ENCODE measurements around the gene PLCB3. TPM values are rescaled to one million over a fixed set of nuclear protein-coding genes. Genes with fewer than 3 reads are reported as not detected.

The PLCB3 gene
- total and polyA plus RNA-seq, 2 of the 13 experiments (the other 11 are each of a cell fraction or from before 2014, with no cell fraction given) = 7.5 to 13.8 TPM

DNA sequence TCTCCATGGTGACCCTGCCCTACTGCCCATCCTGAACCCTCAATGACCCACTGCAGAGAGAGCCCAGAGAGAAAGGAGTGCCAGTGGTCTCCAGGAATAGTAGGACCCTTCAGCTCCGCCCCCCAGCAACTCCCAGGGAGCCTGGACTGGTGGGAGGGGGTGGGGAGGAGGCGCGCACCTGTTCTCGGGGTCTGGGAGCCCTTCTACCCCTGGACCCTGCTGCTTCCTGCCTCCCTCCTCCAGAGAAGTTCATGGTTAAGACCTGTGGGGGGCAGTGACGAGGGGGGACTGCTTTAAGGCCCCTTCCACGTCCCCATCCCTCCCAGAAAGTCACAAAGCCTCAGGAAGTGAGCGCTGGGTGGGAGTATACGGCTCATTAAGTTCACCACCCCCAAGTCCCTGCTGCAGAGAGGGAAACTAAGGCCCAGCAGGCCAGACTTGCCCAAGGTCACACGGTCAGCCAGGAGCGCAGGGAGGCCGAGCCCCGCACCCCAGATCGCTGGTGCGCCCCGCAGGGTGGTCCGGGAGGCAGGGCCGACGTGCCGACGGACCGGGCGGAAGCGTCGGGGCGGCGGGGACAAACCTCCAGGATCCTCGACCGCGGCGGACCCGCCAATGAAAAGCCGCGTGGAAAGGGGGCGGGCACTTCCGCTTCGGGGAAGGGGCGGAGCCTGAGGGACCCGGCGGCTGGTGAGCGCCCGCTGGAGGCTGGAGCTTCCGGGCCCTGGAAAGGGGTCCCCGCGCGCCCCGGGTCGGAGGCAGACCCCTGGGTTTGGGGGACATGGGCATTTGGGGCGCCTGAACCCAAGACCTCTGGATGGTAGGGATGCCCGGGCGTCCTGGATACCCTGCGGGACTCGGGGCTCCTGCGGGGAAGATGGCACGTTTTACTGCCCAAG lies 25.5 kb upstream of the PLCB3 start, which contains the start of the genes NUDT22 and TRPT1:
NUDT22 (plus strand) TSS at position 667 of the 899 bp plus-strand sequence. CDS start 379 bp downstream, outside the sequence.
TRPT1 (minus strand) TSS at position 579 of the 899 bp plus-strand sequence; CDS start at position 253, 326 bp downstream.
- Histone ChIP-seq H4K20me1 (ENCODE audit: insufficient read depth, low read length) (no peaks in the 10 kb centered on the region), H3K4me3 (replicated peaks in 1 of 3; ENCODE audit: insufficient read depth in 1 of 3, low read depth in 2 of 3, low read length in 3 of 3) (peak within 1 kb of the TSS; percentile 78 to 96 (median 82)), H3K9me3 (ENCODE audit: low read length) (no peaks in the 10 kb centered on the region), H3K27me3 (ENCODE audit: control insufficient read depth in 1 of 2, insufficient read depth in 2 of 2, low read length in 2 of 2) (no peaks in the 10 kb centered on the region), H3K4me1 (ENCODE audit: insufficient read depth, low read length) (peaks cover 34% of the 10 kb centered on the region), H3K79me2 (ENCODE audit: insufficient read depth, low read length) (no peaks in the 10 kb centered on the region), H2AFZ (ENCODE audit: low read length) (no peak within 1 kb of the TSS), H3K36me3 (replicated peaks in 1 of 2; ENCODE audit: control insufficient read depth in 1 of 2, insufficient read depth in 2 of 2, low read length in 2 of 2) (peaks cover 0 to 3% of the 10 kb centered on the region in 2 experiments; a peak in 2 of 5 replicates), H3K4me2 (ENCODE audit: low read depth, low read length) (peak within 1 kb of the TSS; percentile 96), H3K27ac (ENCODE audit: extremely low read length, insufficient read depth, low read length) (peak within 1 kb of the TSS; percentile 56), H3K9ac (ENCODE audit: insufficient read depth, low read depth, low read length) (peak within 1 kb of the TSS; percentile 77)
- POLR2A ChIA-PET = interaction anchor here (1.0 to 3.3 kb wide), 15 partner anchors 8 to 218 kb away, joined by 3 to 27 read pairs (median 7); partner anchors contain the start of genes ESRRA, FKBP2, PPP1R14B and PRDX5
- ATAC-seq (peak; percentile 78), FAIRE-seq (no peak), DNase-seq (ENCODE audit: low spot score) (peak; percentile 77)
- 0% methylated on average over 1 of the region's 54 CpGs for WGBS (ENCODE audit: low lambda C conversion rate)
- in situ Hi-C loops (cut with HindIII; ENCODE audit: extremely low pct_ligation_motif_present, low pct_unique_long_range_greater_than_20kb) = no loop called here
- CTCF ChIA-PET (ENCODE audit: low intra/inter-chr PET ratio, low total read pairs) = no interaction called here
- intact Hi-C loops (cut with micrococcal nuclease; ENCODE audit: unreplicated experiment) = no loop called here
- BruUV-seq (replicated peaks) = TSS peak; percentile 62
- TF ChIP-seq FOXP1 (IDR thresholded peaks at IDR 0.05) = no peak
- no peak for TF ChIP-seq FOXP1 (CRISPR knock-in tag; IDR thresholded peaks at IDR 0.05)
- TF ChIP-seq GMEB1 (CRISPR knock-in tag; IDR thresholded peaks at IDR 0.05; ENCODE audit: borderline replicate concordance) = peak; percentile 84
- no peak for TF ChIP-seq TEAD2 (CRISPR knock-in tag; IDR thresholded peaks at IDR 0.05)
- TF ChIP-seq SMYD3 (CRISPR knock-in tag; IDR thresholded peaks at IDR 0.05) = no peak
- TF ChIP-seq, protein P1, sequence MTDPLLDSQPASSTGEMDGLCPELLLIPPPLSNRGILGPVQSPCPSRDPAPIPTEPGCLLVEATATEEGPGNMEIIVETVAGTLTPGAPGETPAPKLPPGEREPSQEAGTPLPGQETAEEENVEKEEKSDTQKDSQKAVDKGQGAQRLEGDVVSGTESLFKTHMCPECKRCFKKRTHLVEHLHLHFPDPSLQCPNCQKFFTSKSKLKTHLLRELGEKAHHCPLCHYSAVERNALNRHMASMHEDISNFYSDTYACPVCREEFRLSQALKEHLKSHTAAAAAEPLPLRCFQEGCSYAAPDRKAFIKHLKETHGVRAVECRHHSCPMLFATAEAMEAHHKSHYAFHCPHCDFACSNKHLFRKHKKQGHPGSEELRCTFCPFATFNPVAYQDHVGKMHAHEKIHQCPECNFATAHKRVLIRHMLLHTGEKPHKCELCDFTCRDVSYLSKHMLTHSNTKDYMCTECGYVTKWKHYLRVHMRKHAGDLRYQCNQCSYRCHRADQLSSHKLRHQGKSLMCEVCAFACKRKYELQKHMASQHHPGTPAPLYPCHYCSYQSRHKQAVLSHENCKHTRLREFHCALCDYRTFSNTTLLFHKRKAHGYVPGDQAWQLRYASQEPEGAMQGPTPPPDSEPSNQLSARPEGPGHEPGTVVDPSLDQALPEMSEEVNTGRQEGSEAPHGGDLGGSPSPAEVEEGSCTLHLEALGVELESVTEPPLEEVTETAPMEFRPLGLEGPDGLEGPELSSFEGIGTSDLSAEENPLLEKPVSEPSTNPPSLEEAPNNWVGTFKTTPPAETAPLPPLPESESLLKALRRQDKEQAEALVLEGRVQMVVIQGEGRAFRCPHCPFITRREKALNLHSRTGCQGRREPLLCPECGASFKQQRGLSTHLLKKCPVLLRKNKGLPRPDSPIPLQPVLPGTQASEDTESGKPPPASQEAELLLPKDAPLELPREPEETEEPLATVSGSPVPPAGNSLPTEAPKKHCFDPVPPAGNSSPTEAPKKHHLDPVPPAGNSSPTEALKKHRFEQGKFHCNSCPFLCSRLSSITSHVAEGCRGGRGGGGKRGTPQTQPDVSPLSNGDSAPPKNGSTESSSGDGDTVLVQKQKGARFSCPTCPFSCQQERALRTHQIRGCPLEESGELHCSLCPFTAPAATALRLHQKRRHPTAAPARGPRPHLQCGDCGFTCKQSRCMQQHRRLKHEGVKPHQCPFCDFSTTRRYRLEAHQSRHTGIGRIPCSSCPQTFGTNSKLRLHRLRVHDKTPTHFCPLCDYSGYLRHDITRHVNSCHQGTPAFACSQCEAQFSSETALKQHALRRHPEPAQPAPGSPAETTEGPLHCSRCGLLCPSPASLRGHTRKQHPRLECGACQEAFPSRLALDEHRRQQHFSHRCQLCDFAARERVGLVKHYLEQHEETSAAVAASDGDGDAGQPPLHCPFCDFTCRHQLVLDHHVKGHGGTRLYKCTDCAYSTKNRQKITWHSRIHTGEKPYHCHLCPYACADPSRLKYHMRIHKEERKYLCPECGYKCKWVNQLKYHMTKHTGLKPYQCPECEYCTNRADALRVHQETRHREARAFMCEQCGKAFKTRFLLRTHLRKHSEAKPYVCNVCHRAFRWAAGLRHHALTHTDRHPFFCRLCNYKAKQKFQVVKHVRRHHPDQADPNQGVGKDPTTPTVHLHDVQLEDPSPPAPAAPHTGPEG (CRISPR knock-in tag; IDR thresholded peaks at IDR 0.05) = no peak
- no peak for TF ChIP-seq ZNF83 (CRISPR knock-in tag; IDR thresholded peaks at IDR 0.05; ENCODE audit: borderline replicate concordance)
- TF ChIP-seq TFDP1 (CRISPR knock-in tag; IDR thresholded peaks at IDR 0.05; ENCODE audit: borderline replicate concordance) = peak; percentile 67; the same call in 1 of the 2 replicates
- peak; percentile 81 for TF ChIP-seq UBTF (CRISPR knock-in tag; IDR thresholded peaks at IDR 0.05)
- no peak for TF ChIP-seq REL (CRISPR knock-in tag; conservative IDR thresholded peaks at IDR 0.05)
